Activated gamma-delta T cell treated with anti-CD3 and anti-CD28 coated beads, Interleukin-2, amount 50 U/mL, for 16 hours (primary cell): ENCODE measurements around the gene BMPR1B.
"Not testable (repeated sequence)": the region's sequence is repeated elsewhere in the genome, so short reads cannot be mapped to it uniquely, and the experiment has no call there.

ENCODE experiments used
- DNase-seq: peaks from one replicate; pipeline ENCODE4 v3.0.0-alpha.2; 2020; ENCODE audit warnings: low read depth

The BMPR1B gene

GRCh38 chr4:94833394-94833793, 75.6 kb downstream of the BMPR1B start:
- DNase-seq: no peak

GRCh38 chr4:94834501-94834900, 76.7 kb downstream of the BMPR1B start:
- DNase-seq: no peak

GRCh38 chr4:94841166-94841863, 83.6 kb downstream of the BMPR1B start:
- not testable (repeated sequence) for DNase-seq

- DNase-seq: no peak
Measured at GRCh38 chr4:94841864-94842221, 84.1 kb downstream of the BMPR1B start.

GRCh38 chr4:94843216-94843615, 85.5 kb downstream of the BMPR1B start:
- no peak for DNase-seq

- DNase-seq: no peak
Measured at GRCh38 chr4:94848326-94848725, 90.6 kb downstream of the BMPR1B start.

GRCh38 chr4:94849901-94850300, 92.1 kb downstream of the BMPR1B start:
- DNase-seq: no peak

GRCh38 chr4:94852616-94853015, 94.9 kb downstream of the BMPR1B start:
- DNase-seq: no peak

GRCh38 chr4:94856030-94856429, 98.3 kb downstream of the BMPR1B start:
- no peak for DNase-seq

GRCh38 chr4:94870146-94870545, 112.4 kb downstream of the BMPR1B start:
- no peak for DNase-seq

GRCh38 chr4:94871644-94872305, 114.0 kb downstream of the BMPR1B start:
- DNase-seq: no peak

- DNase-seq: no peak
Measured at GRCh38 chr4:94877973-94878372, 120.2 kb downstream of the BMPR1B start.

- no peak for DNase-seq
Measured at GRCh38 chr4:94880956-94881355, 123.2 kb downstream of the BMPR1B start.

GRCh38 chr4:94882756-94883155, 125.0 kb downstream of the BMPR1B start:
- DNase-seq: no peak

GRCh38 chr4:94887027-94887426, 129.3 kb downstream of the BMPR1B start:
- DNase-seq: no peak

GRCh38 chr4:94889523-94889922, 131.8 kb downstream of the BMPR1B start:
- no peak for DNase-seq

GRCh38 chr4:94889946-94890345, 132.2 kb downstream of the BMPR1B start:
- DNase-seq: no peak

- no peak for DNase-seq
Measured at GRCh38 chr4:94890579-94890978, 132.8 kb downstream of the BMPR1B start.

GRCh38 chr4:94892051-94892450, 134.3 kb downstream of the BMPR1B start:
- no peak for DNase-seq

GRCh38 chr4:94895081-94895480, 137.3 kb downstream of the BMPR1B start:
- DNase-seq: no peak

GRCh38 chr4:94897023-94897422, 139.3 kb downstream of the BMPR1B start:
- DNase-seq: no peak

GRCh38 chr4:94905511-94905910, 147.8 kb downstream of the BMPR1B start:
- DNase-seq: no peak

- no peak for DNase-seq
Measured at GRCh38 chr4:94909645-94910044, 151.9 kb downstream of the BMPR1B start.

- DNase-seq: no peak
Measured at GRCh38 chr4:94911106-94911505, 153.4 kb downstream of the BMPR1B start.
